ENCODE data around the gene BIN1.

The BIN1 gene

DNA sequence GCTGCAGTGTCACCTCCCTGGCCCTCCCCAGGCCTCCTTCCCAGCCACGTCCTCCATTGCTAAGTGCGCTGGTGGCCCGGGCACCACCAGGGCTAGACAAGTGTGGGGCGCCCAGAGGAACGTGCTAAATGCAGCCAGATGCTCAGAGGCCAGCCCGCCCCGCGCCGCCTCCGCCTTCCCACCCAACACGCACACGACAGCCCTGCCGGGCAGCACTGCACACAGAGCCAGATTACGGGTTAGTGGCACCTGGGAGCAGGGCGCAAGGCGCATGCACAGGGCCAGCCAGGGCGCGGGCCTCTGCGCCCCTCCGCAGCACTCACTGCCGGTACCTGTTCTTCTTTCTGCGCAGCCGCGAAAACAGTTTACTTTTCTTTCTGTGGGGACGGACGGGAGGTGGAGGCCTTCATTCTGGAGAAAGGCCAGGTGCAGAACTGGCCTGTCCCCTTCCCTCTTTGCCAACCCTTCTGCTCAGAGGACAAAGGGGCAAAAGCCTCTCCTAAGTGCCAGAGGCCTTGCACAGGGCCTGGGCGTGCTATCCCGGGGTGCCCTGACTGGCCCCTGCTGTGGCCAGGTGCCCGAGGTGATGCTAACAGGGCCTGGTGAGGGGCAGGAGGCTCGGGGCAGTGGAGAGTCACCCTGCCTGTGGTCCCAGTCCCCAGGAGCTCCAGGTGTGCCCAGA is 46.5 kb downstream of the BIN1 start:
- TF ChIP-seq POLR2AphosphoS5 (IDR thresholded peaks at IDR 0.05; ENCODE audit: borderline replicate concordance, low read depth, low read length) (no peak), EZH2 (IDR thresholded peaks at IDR 0.05) (no peak), FOXP2 (optimal IDR thresholded peaks at IDR 0.05; ENCODE audit: control extremely low read depth, extremely low read length, insufficient read depth) (no peak)
- H3K36me3 ChIP-seq (ENCODE audit: insufficient read depth, low read length), result no peaks in the 10 kb centered on the region
- DNase-seq (ENCODE audit: low read depth, low spot score), result no peak
- H3K9me3 ChIP-seq (ENCODE audit: low read depth, low read length), result no peaks in the 10 kb centered on the region
- no peak overlapping the region for H3K4me3 ChIP-seq
- H3K27ac ChIP-seq, result no peak overlapping the region
- no peak overlapping the region for H3K9ac ChIP-seq (ENCODE audit: insufficient read length)

DNA sequence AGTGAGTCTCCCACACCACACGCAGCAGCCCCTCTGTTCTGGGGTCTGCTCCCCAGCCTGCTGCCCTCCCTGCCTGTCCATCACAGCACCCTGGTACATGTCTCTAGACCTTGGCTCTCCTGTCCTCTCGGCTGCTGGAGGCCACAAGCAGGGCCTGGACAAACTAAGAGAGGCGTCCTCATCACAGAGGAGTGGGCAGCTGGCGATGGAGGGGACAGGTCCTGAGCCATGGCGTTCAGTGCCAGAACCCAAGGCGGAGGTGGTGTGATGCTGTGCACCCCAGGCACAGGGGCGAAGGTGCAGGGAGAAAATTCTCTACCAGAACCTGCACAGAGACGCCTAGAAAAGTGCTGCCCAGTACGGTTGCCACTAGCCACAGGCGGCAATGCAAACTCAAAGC is 47.4 kb downstream of the BIN1 start:
- TF ChIP-seq FOXP2 (optimal IDR thresholded peaks at IDR 0.05; ENCODE audit: control extremely low read depth, extremely low read length, insufficient read depth), result no peak
- TF ChIP-seq POLR2AphosphoS5 (IDR thresholded peaks at IDR 0.05; ENCODE audit: borderline replicate concordance, low read depth, low read length), result no peak
- no peak for TF ChIP-seq EZH2 (IDR thresholded peaks at IDR 0.05)
- Histone ChIP-seq H3K27ac (no peak overlapping the region), H3K9ac (ENCODE audit: insufficient read length) (no peak overlapping the region), H3K36me3 (ENCODE audit: insufficient read depth, low read length) (no peaks in the 10 kb centered on the region), H3K4me3 (no peak overlapping the region), H3K9me3 (ENCODE audit: low read depth, low read length) (no peaks in the 10 kb centered on the region)
- no peak for DNase-seq (ENCODE audit: low read depth, low spot score)

DNA sequence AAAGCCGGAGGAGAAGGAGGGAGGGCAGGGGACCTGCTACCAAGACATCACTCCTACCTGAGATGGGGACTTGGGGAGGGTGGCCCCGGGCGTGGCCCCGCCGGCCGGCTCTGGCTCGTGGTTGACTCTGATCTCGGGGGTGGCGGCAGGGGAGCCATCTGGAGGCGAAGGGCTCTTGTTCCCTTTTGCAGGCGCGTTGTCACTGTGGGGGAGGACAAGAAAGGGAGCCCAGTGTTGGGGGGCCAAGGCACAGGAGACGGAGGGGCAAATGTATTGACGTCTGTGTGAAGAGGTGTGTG is 48.1 kb downstream of the BIN1 start:
- no peak overlapping the region for H3K9ac ChIP-seq (ENCODE audit: insufficient read length)
- no peaks in the 10 kb centered on the region for H3K9me3 ChIP-seq (ENCODE audit: low read depth, low read length)
- no peak for DNase-seq (ENCODE audit: low read depth, low spot score)

DNA sequence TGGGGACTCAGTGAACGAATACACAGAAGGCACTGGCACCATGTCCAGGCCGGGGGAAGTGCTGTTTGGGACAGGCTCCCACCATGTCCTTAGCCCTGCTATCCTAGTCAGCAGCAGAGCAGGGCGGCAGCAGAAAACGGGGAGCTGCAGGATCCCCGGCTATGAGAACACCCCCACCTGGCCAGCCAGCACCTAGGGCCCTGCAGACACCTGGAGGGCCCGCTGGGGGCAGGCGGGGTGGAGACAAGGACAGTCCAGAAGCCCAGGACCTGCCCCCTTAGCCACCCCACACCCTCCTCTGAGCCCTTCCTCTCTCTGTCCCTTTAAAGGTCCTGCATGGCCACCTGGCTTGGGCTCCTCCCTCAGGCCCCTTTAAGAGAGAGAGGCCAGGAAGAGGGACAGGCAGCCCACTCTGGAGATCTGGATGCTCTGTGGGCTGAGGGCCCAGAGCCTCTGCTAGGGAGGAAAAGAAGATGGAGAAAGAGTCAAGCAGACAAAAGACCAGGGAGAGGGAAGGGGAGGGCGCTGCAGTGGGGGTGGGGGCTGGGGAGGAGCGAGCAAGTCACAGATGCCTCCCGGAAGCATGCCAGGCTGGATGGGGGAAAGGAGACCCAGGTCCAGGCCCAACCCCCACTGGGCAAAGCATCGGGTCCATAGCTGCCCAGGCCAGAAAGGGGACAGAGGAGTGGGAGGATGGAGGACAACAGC is 48.6 kb downstream of the BIN1 start:
- DNase-seq (ENCODE audit: low read depth, low spot score), result no peak
- Histone ChIP-seq H3K9me3 (ENCODE audit: low read depth, low read length) (no peaks in the 10 kb centered on the region), H3K4me3 (no peak overlapping the region), H3K36me3 (ENCODE audit: insufficient read depth, low read length) (no peaks in the 10 kb centered on the region), H3K9ac (ENCODE audit: insufficient read length) (no peak overlapping the region), H3K27ac (no peak overlapping the region)
- no peak for TF ChIP-seq EZH2 (IDR thresholded peaks at IDR 0.05)
- TF ChIP-seq FOXP2 (optimal IDR thresholded peaks at IDR 0.05; ENCODE audit: control extremely low read depth, extremely low read length, insufficient read depth), result no peak
- TF ChIP-seq POLR2AphosphoS5 (IDR thresholded peaks at IDR 0.05; ENCODE audit: borderline replicate concordance, low read depth, low read length), result no peak

More for the DNA sequence above, 48.1 kb downstream of the BIN1 start:
- Histone ChIP-seq H3K27ac (no peak overlapping the region), H3K4me3 (no peak overlapping the region), H3K36me3 (ENCODE audit: insufficient read depth, low read length) (no peaks in the 10 kb centered on the region)
- TF ChIP-seq POLR2AphosphoS5 (IDR thresholded peaks at IDR 0.05; ENCODE audit: borderline replicate concordance, low read depth, low read length), result no peak
- TF ChIP-seq FOXP2 (optimal IDR thresholded peaks at IDR 0.05; ENCODE audit: control extremely low read depth, extremely low read length, insufficient read depth), result no peak
- TF ChIP-seq EZH2 (IDR thresholded peaks at IDR 0.05), result no peak

DNA sequence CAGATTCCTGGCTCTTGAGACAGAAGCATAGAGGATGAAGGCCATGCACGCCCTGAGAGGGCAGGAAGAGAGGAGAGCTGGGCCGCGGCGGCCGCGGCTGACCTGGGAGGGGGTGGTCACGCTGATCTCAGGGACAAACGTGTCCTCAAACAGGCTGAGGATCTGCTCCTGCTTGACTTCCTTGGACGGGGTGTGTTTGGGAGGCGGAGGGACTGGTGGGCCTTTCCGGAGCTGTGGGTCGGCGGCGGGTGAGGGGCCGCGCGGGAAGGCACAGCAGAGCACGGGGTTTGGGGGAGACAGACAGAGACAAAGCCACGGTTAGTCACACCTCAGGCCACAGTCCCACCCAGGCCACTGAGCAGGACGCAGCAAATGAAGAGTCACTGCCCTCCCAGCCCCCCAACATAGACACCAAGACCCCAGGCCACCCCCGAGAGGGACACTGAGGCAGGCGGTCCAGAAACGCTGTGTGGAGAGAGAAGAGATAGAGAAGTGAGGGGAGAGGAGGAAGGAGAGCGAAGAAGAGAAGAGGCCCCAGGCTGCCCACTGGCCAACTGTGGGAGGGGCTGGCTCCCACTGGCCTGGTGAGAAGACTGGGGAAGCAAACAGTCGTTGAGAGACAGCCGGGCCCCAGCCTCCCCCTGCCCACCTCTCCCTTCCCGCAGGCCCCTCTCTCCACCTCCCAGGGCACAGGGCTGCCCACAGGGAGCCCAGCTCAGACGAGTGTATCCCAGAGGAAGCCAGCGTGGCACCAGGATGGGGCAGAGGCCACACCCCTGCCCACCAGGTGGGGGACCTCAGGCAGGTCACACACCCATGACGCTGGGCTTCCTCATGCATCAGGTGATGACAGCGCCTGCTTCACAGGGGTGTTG is 49.3 kb downstream of the BIN1 start:
- H3K27ac ChIP-seq, result no peak overlapping the region
- H3K9ac ChIP-seq (ENCODE audit: insufficient read length), result no peak overlapping the region
- H3K9me3 ChIP-seq (ENCODE audit: low read depth, low read length), result no peaks in the 10 kb centered on the region
- TF ChIP-seq EZH2 (IDR thresholded peaks at IDR 0.05), result no peak
- no peak for TF ChIP-seq POLR2AphosphoS5 (IDR thresholded peaks at IDR 0.05; ENCODE audit: borderline replicate concordance, low read depth, low read length)
- TF ChIP-seq FOXP2 (optimal IDR thresholded peaks at IDR 0.05; ENCODE audit: control extremely low read depth, extremely low read length, insufficient read depth), result no peak
- no peak overlapping the region for H3K4me3 ChIP-seq
- H3K36me3 ChIP-seq (ENCODE audit: insufficient read depth, low read length), result no peaks in the 10 kb centered on the region
- DNase-seq (ENCODE audit: low read depth, low spot score), result no peak

DNA sequence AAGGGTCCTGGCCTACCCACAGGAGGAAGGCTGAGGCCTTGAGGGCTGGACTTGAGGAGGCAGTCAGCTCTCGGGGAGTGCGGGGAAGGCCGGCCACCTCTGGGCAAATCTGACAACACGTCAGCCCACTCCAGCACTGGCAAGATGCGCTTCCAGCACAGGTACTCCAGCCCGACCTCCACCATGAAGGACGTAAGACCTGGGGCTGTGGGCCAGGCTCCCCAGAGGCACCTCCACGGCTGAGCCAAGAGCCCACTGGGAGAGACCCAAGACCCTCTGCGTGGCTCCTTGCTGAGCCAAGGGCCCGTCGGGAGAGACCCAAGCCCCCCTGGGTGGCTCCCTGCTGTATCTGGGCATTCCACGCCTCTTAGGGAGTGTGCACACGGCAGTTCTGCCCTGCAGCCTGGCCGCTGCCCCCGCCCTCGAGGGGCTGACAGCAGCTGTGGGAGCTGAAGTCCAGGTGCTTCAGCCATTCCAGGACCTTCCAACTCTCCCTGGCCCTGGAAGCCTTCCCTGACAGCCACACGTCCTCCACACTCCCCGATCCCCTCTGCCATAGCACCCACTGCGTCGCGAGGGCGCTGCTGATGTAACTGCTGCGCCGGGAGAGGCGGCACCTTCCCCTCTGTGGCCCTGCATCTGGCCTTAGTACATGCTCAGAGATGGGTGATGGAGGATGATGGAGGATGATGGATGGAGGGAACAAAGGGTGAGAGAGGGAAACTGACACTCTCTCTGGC is 50.2 kb downstream of the BIN1 start:
- Histone ChIP-seq H3K9ac (ENCODE audit: insufficient read length) (no peak overlapping the region), H3K4me3 (no peak overlapping the region), H3K36me3 (ENCODE audit: insufficient read depth, low read length) (no peaks in the 10 kb centered on the region), H3K9me3 (ENCODE audit: low read depth, low read length) (no peaks in the 10 kb centered on the region), H3K27ac (no peak overlapping the region)
- no peak for DNase-seq (ENCODE audit: low read depth, low spot score)
- no peak for TF ChIP-seq EZH2 (IDR thresholded peaks at IDR 0.05)
- no peak for TF ChIP-seq FOXP2 (optimal IDR thresholded peaks at IDR 0.05; ENCODE audit: control extremely low read depth, extremely low read length, insufficient read depth)
- no peak for TF ChIP-seq POLR2AphosphoS5 (IDR thresholded peaks at IDR 0.05; ENCODE audit: borderline replicate concordance, low read depth, low read length)

DNA sequence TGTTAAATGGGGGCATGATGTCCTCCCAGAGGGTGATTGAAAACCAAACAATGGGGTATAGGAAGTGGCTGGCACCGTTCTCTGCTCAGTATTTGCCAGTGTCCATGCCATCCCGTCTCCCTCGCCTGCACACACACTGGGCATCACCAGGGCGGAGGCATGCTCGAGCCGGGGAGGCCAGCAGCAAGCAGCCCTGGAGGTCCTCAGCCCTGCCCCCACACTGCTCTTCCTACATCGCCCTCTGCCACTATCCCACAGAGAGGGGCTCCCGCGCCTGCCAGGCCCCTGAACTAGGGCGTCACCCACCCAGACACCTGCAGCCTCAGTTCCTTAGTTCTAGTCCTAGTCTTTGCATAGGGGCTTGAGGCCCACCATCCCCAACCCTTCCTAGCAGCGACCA is 50.9 kb downstream of the BIN1 start:
- DNase-seq (ENCODE audit: low read depth, low spot score), result no peak
- H3K36me3 ChIP-seq (ENCODE audit: insufficient read depth, low read length), result no peaks in the 10 kb centered on the region
- H3K4me3 ChIP-seq, result no peak overlapping the region
- H3K27ac ChIP-seq, result no peak overlapping the region
- no peaks in the 10 kb centered on the region for H3K9me3 ChIP-seq (ENCODE audit: low read depth, low read length)
- no peak overlapping the region for H3K9ac ChIP-seq (ENCODE audit: insufficient read length)
- TF ChIP-seq EZH2 (IDR thresholded peaks at IDR 0.05) (no peak), POLR2AphosphoS5 (IDR thresholded peaks at IDR 0.05; ENCODE audit: borderline replicate concordance, low read depth, low read length) (no peak), FOXP2 (optimal IDR thresholded peaks at IDR 0.05; ENCODE audit: control extremely low read depth, extremely low read length, insufficient read depth) (no peak)

DNA sequence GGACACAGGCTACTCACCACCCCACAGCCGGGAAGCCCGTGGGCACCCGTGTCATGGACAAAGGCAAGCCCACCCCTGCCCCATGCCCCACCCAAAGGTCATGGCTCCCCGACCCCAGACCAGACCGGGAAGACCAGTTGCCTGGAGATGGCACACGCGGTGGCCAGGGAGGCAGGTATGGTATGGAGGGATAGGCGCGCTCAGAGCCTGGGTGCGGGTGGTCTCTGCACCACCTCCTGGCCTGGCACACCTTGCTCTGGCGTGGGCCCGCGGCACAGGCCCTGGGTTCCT is 51.2 kb downstream of the BIN1 start:
- no peaks in the 10 kb centered on the region for H3K36me3 ChIP-seq (ENCODE audit: insufficient read depth, low read length)
- DNase-seq (ENCODE audit: low read depth, low spot score), result no peak
- no peak overlapping the region for H3K4me3 ChIP-seq
- H3K27ac ChIP-seq, result no peak overlapping the region
- TF ChIP-seq FOXP2 (optimal IDR thresholded peaks at IDR 0.05; ENCODE audit: control extremely low read depth, extremely low read length, insufficient read depth) (no peak), POLR2AphosphoS5 (IDR thresholded peaks at IDR 0.05; ENCODE audit: borderline replicate concordance, low read depth, low read length) (no peak), EZH2 (IDR thresholded peaks at IDR 0.05) (no peak)
- no peak overlapping the region for H3K9ac ChIP-seq (ENCODE audit: insufficient read length)
- H3K9me3 ChIP-seq (ENCODE audit: low read depth, low read length), result no peaks in the 10 kb centered on the region
